ENCODE results near the gene PHOX2A.

PHOX2A gene

DNA sequence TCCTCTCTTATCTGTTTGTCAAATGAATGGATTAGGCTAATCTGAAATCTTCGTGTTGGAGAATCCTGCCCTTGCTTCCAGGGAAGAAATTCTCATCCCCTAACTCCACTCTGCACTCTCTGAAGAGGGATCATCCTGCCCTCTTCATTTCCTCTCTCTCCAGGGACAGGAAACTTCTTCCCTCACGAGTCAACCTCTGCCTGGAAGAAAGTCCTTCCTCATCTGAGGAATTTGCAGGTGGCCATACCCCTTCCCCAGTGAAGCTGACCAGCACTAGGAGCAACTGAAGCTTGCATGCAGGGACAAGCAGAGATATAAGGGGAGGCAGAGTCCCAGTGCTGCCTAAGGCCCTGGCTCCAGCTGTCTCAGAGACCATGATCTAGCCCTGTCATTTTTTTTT, 3.6 kb upstream of the PHOX2A start:
- no peak for TF ChIP-seq SPI1 (IDR thresholded peaks at IDR 0.05; ENCODE audit: borderline replicate concordance, low read depth)
- TF ChIP-seq, protein P1, sequence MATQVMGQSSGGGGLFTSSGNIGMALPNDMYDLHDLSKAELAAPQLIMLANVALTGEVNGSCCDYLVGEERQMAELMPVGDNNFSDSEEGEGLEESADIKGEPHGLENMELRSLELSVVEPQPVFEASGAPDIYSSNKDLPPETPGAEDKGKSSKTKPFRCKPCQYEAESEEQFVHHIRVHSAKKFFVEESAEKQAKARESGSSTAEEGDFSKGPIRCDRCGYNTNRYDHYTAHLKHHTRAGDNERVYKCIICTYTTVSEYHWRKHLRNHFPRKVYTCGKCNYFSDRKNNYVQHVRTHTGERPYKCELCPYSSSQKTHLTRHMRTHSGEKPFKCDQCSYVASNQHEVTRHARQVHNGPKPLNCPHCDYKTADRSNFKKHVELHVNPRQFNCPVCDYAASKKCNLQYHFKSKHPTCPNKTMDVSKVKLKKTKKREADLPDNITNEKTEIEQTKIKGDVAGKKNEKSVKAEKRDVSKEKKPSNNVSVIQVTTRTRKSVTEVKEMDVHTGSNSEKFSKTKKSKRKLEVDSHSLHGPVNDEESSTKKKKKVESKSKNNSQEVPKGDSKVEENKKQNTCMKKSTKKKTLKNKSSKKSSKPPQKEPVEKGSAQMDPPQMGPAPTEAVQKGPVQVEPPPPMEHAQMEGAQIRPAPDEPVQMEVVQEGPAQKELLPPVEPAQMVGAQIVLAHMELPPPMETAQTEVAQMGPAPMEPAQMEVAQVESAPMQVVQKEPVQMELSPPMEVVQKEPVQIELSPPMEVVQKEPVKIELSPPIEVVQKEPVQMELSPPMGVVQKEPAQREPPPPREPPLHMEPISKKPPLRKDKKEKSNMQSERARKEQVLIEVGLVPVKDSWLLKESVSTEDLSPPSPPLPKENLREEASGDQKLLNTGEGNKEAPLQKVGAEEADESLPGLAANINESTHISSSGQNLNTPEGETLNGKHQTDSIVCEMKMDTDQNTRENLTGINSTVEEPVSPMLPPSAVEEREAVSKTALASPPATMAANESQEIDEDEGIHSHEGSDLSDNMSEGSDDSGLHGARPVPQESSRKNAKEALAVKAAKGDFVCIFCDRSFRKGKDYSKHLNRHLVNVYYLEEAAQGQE (IDR thresholded peaks at IDR 0.05; ENCODE audit: insufficient replicate concordance, low read depth) = no peak
- TF ChIP-seq POLR2AphosphoS5 (IDR thresholded peaks at IDR 0.05; ENCODE audit: low read depth) = no peak
- TF ChIP-seq, protein P2, sequence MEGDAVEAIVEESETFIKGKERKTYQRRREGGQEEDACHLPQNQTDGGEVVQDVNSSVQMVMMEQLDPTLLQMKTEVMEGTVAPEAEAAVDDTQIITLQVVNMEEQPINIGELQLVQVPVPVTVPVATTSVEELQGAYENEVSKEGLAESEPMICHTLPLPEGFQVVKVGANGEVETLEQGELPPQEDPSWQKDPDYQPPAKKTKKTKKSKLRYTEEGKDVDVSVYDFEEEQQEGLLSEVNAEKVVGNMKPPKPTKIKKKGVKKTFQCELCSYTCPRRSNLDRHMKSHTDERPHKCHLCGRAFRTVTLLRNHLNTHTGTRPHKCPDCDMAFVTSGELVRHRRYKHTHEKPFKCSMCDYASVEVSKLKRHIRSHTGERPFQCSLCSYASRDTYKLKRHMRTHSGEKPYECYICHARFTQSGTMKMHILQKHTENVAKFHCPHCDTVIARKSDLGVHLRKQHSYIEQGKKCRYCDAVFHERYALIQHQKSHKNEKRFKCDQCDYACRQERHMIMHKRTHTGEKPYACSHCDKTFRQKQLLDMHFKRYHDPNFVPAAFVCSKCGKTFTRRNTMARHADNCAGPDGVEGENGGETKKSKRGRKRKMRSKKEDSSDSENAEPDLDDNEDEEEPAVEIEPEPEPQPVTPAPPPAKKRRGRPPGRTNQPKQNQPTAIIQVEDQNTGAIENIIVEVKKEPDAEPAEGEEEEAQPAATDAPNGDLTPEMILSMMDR (IDR thresholded peaks at IDR 0.05; ENCODE audit: insufficient read depth, low read length) = no peak
- TF ChIP-seq GABPA (IDR thresholded peaks at IDR 0.05; ENCODE audit: low read depth) = no peak
- Histone ChIP-seq H3K4me3 (replicated peaks; ENCODE audit: insufficient read depth, low read length) (no peak overlapping the region), H3K27me3 (ENCODE audit: insufficient read depth, poor library complexity, severe bottlenecking) (peaks cover 41% of the 10 kb centered on the region), H3K27ac (replicated peaks) (no peak overlapping the region)
- DNase-seq (ENCODE audit: low read depth in 1 of 2, low spot score in 1 of 2) = no peak

DNA sequence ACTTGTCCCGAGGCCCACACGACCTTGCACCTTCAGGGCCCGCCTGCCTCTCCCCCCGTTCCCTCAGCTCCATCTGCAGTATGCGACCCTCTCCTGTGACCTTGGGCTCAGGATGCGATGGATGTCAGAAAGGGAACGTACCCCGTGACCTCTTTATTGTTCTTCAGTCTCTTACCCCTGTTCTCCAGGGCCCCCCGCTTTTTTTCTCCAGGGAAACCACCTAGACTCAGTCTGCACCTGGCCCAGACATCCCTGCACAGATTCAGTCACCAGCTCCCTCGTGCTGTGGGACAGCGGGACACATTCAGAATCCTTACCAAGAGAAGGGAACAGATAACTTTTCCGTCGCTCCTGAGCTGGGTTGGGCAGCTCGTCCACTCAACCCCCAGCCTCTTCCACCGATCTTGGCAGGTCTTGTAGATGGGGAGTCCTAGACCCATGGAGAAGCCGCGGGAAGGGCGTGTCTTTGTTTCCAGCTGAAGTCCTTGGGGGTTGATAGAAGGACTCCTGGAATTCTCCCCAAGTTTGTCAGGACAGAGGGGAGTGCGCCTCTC, 1.4 kb upstream of the PHOX2A start:
- Histone ChIP-seq H3K27ac (replicated peaks) (no peak overlapping the region), H3K4me3 (replicated peaks; ENCODE audit: insufficient read depth, low read length) (no peak overlapping the region), H3K27me3 (ENCODE audit: insufficient read depth, poor library complexity, severe bottlenecking) (peaks cover 60% of the 10 kb centered on the region)
- TF ChIP-seq, protein P2 (IDR thresholded peaks at IDR 0.05; ENCODE audit: insufficient read depth, low read length) = no peak
- TF ChIP-seq POLR2AphosphoS5 (IDR thresholded peaks at IDR 0.05; ENCODE audit: low read depth) (no peak), SPI1 (IDR thresholded peaks at IDR 0.05; ENCODE audit: borderline replicate concordance, low read depth) (no peak), GABPA (IDR thresholded peaks at IDR 0.05; ENCODE audit: low read depth) (no peak)
- TF ChIP-seq, protein P1 (IDR thresholded peaks at IDR 0.05; ENCODE audit: insufficient replicate concordance, low read depth) = no peak
- no peak for DNase-seq (ENCODE audit: low read depth in 1 of 2, low spot score in 1 of 2)

DNA sequence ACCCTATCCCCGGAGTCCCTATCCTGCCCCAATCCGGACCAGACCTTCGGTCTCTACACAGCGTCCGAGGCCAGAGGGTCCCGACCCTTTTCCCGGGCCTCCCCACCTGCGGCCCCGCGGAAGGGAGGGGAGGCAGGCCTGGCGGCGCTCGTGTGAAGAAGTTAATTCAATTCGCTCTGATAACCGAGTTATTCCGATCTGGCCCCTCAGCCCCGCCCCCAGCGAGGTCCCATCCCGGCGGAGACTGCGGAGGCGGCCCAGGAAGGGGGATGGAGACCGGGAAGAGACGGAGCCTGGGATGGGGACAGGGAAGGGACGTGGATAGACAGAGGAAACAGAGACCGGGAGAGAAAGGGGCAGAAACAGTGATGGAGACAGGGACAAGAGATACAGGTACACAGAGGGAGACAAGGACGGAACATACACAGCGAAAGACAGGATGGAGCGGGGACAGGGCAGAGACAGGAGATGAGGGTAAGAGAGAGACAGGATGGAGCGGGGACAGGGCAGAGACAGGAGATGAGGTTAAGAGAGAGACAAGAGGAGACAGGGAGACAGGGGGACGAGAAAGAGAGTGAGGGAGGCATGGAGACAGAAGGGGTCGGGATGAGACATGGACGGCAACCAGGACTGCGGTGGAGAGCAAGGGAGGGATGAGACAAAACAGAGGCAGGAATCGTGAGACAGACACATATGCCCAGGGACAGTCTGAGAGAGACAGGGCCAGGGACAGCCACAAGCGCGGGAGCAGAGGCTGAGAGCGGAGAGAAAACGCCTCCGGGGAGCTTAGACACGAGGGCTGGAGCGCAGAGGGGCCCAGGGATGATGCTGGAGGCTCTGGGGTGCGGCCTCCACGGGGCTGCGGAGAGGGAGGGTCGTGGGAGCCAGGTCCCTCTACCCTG, 636 bp upstream of the PHOX2A start:
- no peak for DNase-seq (ENCODE audit: low read depth in 1 of 2, low spot score in 1 of 2)
- peaks cover 64% of the 10 kb centered on the region for H3K27me3 ChIP-seq (ENCODE audit: insufficient read depth, poor library complexity, severe bottlenecking)
- no peak overlapping the region for H3K27ac ChIP-seq (replicated peaks)
- no peak overlapping the region for H3K4me3 ChIP-seq (replicated peaks; ENCODE audit: insufficient read depth, low read length)
- TF ChIP-seq, protein P2 (IDR thresholded peaks at IDR 0.05; ENCODE audit: insufficient read depth, low read length) = no peak
- TF ChIP-seq SPI1 (IDR thresholded peaks at IDR 0.05; ENCODE audit: borderline replicate concordance, low read depth) (no peak), POLR2AphosphoS5 (IDR thresholded peaks at IDR 0.05; ENCODE audit: low read depth) (no peak), GABPA (IDR thresholded peaks at IDR 0.05; ENCODE audit: low read depth) (no peak)
- TF ChIP-seq, protein P1 (IDR thresholded peaks at IDR 0.05; ENCODE audit: insufficient replicate concordance, low read depth) = no peak
